ENCODE measurements around the gene HECTD4.
"Not testable (repeated sequence)": the region's sequence is repeated elsewhere in the genome, so short reads cannot be mapped to it uniquely, and the experiment has no call there.

Gene HECTD4

DNA sequence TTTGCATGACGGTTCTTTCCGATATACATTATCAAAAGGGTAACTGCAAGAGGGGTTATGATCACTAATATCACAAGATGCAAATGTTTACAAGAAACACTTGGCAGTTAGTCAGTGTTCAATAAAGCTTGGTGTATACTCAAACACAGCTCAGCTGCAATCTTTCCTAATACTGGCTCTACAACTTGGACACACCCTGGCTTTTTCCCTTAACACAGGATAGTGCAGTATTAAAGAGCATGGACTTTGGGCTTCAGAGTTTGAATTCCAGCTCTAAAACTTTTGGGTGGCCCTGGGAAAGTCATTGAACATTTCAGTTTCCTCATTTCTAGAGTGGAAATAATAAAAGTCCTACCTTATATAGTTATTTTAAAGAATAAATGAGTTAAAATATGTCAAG is 107.0 kb downstream of the HECTD4 start:
- DNase-seq (ENCODE audit: low read depth in 2 of 2), result no peak

DNA sequence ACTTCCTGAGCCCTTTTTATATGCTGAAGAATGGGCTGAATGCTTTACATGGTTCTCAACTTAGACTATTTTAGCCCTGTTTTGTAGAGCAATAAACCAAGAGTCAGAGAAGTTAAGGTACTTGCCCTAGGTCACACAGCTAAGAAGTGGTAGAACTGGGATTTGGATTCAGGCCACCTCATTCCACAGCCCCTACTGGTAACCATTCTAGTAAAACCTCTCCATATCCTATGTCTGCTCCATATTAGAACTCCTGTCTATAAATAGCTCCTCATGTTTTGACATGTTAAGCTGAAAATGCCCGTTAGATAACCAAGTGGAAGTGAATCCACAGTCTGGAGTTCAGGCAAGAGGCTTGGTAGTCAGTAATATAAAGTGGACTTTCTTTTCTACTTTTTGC is 111.6 kb downstream of the HECTD4 start:
- DNase-seq (ENCODE audit: low read depth in 2 of 2), result no peak

DNA sequence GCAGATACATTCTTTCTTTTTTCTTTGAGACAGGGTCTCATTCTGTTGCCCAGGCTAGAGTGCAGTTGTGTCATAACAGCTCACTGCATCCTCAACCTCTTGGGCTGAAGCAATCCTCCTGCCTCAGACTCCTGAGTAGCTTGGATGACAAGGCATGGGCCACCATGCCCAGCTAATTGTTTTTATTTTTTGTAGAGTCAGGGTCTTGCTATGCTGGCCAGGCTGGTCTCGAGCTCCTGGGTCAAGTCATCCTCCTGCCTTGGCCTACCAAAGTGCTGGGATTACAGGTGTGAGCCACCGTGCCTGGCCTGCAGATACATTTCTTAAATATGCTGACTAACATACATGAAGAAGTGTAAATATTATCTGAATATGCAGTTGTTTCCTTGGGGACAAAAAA is 115.8 kb downstream of the HECTD4 start:
- DNase-seq (ENCODE audit: low read depth in 2 of 2), result no peak

DNA sequence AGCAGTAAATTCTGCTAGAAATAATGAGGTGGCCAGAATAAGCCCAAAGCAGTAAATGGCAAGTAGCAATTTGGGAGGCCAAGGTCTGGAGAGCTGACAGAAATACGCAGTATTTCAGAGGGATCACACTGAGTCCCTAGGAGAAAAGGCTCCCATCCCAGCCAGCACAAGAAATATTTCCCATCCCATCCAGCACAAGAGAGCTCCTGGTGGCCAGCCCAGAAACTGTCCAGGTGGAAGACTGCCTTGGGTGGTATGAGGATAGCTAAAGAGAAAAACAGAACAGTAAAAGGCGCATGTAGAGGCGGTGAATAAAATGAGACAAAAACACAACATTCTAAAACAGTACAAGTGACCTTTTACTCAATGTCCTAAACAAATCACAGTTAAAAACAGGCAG is 120.7 kb downstream of the HECTD4 start:
- DNase-seq (ENCODE audit: low read depth in 2 of 2), result no peak

DNA sequence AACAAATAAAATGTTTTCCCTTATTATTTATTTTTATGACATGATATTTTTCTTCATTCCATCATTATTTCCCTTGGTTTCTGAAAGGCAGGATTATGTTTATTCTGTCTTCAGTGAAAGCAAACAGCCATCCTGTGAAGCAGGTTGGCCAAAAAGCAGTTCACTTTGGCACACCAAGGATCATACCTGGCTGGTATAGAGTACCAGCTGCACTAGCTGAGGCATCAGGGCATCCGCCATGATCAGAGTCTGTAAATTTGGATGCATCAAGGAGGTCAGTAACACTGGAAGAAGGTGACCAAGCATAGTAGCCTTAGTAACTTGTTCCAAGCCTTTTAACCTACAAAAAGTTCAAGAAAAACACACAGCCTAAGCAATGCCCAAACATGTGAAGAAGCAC is 123.3 kb downstream of the HECTD4 start:
- no peak for DNase-seq (ENCODE audit: low read depth in 2 of 2)

DNA sequence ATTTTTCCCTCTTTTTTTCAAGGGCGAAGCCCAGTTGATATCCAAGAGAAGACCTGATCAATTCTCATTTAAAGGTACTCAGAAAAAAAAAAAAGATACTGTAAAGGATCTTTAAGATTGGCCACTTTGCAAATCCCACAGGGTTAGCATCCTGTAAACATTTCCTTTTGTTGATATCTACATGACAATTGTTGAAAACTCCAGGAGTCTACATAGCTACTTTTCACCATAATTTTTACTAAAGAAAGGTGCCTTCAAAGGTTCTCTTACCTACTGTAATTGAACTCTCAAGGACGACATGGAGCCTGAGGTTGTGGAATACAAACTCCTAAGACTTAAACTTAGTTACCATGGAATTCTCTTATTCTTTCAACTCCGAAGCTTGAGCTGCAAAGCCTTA is 125.5 kb downstream of the HECTD4 start:
- DNase-seq (ENCODE audit: low read depth in 2 of 2), result no peak

DNA sequence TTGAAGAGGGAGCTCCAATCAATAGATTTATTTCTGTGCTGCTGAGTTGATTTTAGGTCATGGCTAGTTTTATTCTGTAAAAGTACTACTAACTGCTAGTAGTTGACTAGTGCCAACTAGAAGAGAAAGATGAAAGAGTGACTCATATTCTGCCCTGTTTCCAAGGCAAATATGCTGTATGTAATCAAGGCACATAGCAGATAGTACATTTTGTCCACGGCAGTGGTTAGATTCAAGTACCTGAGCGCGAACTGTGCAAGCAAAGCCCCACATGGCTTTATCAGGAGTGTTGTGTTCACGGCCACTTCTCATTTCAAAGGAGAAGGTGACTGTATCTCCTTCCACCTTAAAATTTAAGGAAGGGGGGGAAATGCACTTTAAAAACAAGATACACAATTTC is 130.0 kb downstream of the HECTD4 start:
- no peak for DNase-seq (ENCODE audit: low read depth in 2 of 2)

DNA sequence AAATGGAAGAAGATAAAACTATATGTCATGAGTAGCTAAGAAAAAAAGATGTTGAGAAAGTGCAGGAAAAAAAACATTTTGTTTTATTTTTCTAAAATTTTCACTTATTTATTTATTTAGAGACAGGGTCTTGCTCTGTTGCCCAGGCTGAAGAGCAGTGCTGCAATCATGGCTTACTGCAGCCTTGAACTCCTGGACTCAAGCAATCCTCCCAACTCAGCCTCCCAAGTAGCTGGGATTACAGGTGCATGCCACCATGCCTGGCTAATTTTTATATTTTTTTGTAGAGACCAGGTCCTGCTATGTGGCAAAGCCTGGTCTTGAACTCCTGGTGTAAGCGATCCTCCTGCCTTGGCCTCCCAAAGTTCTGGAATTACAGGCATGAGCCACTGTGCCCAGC is 137.3 kb downstream of the HECTD4 start:
- DNase-seq (ENCODE audit: low read depth in 2 of 2), result not testable (repeated sequence)

DNA sequence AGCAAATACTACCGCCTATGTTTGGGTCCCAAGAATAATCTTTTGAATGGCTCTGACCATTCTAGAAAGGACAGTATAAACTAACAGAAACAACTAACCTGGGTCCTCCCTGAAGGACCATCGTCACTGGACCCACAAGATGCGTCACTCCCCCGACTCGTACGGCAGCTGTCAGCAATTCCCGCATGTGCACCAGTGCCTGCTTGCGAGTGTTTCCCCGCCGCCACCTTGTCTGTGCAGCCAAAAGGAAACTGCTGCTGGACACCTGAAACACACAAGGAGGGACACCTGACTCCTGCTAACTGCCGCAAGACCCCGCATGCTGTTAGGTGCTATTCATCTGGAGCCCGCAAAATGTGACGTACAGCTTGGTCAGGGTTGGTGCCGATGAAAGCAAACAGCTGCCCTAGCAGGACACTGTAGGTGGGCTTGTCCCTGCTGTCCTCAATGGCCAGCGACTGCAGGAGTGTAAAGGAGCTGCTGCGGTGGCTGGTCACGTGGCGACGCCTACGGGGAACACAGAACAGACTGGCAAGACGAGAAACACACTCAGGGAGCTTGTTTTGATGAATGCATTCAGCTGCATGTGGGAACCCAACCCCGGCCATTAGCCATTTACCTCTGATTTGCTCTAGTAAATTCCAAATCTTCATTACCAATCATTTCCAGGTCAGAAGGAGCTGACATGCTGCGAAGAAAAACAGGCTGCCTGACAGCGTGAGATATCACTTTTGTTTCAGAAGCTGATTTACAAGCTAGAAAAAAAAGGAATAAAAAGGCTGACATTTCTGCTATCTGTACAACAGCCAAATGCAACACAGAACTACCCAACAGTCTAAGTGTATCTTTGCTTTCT is 138.7 kb downstream of the HECTD4 start:
- DNase-seq (ENCODE audit: low read depth in 2 of 2), result no peak

DNA sequence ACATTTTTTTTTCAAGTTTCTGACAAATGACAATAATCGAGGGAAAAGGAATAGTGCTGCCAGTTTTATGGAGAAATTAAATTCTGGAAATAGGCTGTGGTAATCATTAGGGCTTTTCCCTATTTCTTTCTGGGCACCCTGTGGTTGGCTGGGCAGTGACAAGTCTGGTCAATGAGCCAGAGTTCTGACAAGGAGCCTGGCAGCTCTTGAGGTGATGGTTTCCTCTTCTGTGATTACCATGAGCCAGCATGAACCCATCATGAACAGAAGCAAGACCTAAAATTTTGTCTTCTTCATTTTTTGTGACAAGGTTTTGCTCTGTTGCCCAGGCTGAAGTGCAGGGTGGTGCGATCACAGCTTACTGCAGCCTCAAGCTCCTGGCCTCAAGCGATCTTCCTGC is 141.1 kb downstream of the HECTD4 start:
- no peak for DNase-seq (ENCODE audit: low read depth in 2 of 2)

DNA sequence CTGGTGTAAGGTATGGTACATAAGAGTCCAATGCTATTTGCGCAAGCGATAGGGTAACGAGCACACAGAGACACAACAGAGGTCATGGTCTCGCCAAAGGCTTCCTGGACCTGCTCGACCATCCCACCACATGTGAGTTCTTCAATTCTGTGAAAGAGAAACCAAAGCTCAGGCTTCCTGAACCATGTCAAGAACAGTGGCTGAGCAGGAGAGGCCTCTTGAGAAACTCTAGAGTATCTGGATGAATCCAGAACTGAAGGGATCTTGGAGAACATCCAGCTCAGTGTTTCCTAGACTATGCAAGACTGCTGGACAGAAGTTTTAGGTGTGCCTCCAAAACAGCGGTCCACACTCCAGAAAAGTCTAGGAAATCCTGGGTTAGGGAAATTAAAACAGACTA is 142.3 kb downstream of the HECTD4 start:
- no peak for DNase-seq (ENCODE audit: low read depth in 2 of 2)

DNA sequence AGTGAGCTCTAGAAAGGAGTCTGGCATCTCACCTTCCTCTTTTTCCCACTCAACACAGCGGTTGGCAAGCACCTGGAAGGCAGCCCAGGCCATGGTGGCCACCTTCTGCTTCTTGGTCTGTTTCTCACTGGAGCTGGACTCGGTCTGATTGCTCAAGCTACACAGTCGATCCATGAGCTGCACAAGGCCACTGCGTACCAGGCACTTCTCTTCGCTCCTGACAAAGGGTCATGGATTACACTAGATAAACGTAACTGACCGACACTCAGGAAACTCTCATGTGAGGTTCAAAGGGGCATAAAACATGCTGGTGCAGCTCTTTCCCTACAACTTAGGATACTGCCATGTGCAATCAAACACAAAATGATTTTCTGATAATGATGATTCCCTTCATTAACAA is 143.2 kb downstream of the HECTD4 start:
- no peak for DNase-seq (ENCODE audit: low read depth in 2 of 2)

DNA sequence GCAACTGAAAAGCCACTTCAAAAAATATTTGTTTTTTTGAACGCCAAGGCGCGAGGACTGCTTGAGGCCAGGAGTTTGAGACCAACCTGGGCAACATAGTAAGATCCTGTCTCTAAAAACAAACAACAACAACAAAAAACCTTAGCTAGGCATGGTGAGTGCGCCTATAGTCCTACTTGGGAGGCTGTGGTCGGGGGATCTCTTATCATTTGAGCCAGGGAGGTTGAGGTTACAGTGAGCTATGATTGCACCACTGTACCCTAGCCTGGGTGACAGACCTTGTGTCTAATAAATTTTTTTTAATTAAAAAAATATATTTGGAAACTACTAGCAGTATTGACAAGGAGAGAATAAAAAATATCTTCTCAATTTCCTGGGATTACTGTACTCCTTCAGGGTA is 143.8 kb downstream of the HECTD4 start:
- no peak for DNase-seq (ENCODE audit: low read depth in 2 of 2)

DNA sequence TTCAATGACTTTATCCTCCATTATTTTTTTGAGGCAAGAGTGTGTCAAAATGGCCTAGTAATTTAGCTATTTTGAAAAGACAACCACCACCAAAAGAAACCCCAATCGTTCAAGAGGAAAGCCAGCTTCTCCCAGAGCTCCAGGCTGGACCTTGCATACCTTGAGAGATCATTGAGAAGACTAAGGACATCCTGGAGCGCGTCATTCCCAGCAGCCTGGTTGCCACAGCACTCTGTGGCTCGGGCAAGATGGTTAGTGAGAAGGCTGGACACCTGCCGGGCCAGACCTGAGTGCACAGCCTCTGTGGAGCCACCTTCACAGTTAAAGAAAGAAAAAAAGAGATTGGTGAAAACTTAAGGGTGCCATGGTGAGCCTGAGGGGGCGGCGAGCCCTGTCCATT is 145.4 kb downstream of the HECTD4 start:
- DNase-seq (ENCODE audit: low read depth in 2 of 2), result no peak

DNA sequence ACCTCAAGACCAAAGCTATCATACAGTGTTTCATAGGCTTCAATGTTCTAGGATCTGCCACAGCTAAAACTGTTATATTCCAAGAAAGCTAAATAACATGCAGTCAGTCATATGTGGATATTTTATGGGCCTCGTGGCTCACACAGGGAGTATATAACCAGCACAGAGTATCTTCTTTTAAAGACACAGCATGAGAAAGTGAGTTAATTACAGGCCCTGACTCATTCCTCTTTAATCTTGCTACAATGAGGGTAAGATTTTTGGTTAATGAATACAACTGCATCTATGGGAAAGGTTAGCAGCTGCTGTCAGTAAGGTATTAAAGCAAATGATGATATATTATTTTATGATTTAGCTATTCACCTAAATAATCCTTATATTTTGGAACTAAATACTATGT is 145.8 kb downstream of the HECTD4 start:
- no peak for DNase-seq (ENCODE audit: low read depth in 2 of 2)

DNA sequence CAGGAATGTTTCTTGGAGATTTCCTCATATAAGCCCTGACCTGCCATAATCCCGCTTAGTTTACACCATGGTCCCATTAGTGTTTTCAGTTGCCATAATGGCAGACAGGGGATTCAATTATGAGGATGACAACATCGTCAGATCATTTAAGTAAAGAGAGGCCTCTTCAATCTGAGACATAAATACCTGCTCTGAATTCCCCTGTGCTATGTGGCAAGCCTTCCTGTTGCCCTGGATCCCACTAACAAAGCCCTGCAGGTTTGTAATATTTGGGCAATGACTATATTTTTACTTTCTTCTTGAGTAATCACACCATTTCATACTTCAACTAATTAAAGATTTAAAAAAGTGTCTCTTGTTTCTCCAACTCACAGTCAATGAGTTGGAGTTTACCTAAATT is 147.9 kb downstream of the HECTD4 start:
- DNase-seq (ENCODE audit: low read depth in 2 of 2), result no peak

DNA sequence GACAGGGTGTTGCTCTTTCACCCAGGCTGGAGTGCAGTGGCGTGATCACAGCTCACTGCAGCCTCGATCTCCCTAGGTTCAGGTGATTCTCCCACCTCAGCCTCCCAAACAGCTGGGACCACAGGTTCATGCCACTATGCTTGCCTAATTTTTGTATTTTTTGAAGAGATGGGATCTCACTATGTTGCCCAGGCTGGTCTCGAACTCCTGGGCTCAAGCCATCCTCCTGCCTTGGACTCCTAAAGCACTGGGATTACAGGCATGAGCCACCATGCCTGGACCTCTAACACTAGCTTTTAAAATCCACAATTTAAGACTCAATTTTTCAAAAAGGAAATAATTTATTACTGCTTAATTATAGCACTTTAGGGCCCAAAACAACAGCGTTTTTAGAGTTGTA is 149.0 kb downstream of the HECTD4 start:
- no peak for DNase-seq (ENCODE audit: low read depth in 2 of 2)

DNA sequence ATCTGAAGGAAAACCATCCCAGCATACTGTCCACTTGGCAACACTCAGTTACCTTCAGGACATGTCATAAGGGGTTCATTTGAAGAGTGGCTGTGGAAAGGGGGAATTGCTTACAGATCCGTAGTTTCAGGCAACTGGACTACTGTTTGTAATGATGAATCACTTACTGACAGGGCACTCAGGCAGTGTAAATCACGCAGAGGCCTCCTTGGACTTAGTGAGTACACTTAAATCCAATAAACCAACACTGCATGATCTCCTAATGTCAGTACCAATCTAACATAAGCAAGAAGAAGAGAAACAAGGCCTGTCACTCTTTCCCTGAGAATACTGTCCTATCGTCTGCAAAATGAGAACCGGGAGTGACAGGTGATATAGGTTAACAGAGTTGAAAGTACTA is 152.1 kb downstream of the HECTD4 start:
- DNase-seq (ENCODE audit: low read depth in 2 of 2), result no peak

DNA sequence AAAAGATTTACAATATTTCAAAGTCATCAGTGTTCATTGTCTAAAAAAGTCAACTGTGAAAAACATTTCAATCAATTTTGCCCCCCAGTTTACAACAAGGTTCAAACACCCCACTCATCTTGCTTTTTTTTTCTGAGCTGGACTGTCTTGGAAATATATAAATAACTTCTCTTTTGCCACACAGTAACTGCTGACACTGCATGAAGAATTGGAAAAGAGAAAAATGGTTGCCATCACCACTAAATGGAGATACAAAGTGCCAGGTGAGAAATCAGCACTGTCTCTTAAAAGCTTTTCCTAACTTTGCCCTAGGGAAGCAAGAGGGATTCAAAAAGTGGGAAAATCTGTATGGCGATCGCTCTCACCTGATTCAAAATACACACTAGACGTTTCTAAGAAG is 155.5 kb downstream of the HECTD4 start:
- DNase-seq (ENCODE audit: low read depth in 2 of 2), result no peak

DNA sequence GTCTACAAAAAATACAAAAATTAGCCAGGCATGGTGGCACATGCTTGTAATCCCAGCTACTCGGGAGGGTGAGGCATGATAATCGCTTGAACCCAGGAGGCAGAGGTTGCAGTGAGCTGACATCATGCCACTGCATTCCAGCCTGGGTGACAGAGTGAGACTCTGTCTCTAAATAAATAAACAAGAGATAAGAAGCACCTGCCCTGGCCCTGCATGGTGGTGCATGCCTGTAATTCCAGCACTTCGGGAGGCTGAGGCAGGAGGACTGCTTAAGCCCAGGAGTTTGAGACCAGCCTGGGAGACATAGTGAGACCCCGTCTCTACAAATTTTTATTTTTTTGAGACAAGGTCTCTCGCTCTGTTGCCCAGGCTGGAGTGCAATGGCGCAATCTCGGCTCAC is 161.6 kb downstream of the HECTD4 start:
- not testable (repeated sequence) for DNase-seq (ENCODE audit: low read depth in 2 of 2)

DNA sequence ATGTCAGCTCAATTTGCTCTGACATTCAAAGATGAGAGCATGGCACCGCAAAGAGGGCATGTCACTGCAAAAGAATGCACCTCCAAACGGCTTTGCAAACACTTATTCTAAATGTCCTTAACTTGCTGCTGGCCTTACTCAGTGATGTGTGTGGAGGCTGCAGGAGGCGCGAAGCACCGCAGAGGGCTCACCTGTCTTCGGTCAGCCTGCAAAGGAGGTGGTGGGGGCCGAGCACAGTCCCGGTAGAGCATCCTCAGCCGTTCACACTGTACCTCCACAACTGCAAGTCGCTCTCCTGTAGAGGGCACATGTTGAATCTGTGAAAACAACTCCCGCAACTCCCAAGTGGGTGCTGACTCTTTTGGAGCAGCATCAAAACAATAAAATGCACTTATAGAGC is 163.0 kb downstream of the HECTD4 start:
- no peak for DNase-seq (ENCODE audit: low read depth in 2 of 2)

DNA sequence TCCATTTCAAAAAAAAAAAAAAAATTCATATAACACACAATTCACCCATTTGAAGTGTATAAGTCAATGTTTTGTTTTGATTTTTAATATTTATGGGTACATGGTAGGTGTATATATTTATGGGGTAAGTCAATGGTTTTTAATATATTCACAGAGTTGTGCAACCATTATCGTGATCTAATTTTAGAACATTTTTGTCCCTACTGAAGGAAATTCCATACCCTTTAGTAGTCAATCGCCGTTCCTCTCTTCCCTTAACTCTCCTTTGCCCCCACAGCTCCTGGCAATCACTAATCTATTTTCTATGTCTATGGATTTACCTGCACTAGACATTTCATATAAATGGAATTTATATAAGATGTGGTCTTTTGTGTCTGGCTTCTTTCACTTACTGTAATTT is 164.1 kb downstream of the HECTD4 start:
- DNase-seq (ENCODE audit: low read depth in 2 of 2), result no peak

DNA sequence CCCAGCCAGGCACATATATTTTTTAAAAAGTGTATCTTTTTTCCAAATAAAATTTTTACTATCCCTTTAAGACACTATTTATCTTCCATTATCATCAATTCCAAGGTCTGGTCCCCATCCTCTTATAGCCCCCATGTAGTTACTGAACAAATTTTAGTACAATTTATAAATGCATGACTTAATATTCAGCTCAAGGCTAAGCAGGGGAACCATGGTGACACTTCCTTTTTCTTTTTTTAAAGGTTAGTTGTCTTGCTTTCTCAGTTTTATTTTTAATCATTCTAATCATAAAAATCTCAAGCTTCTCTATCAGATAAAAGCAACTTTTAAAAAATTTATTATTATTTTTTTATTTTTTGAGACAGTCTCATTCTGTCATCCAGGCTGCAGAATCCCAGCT is 164.6 kb downstream of the HECTD4 start:
- DNase-seq (ENCODE audit: low read depth in 2 of 2), result no peak

DNA sequence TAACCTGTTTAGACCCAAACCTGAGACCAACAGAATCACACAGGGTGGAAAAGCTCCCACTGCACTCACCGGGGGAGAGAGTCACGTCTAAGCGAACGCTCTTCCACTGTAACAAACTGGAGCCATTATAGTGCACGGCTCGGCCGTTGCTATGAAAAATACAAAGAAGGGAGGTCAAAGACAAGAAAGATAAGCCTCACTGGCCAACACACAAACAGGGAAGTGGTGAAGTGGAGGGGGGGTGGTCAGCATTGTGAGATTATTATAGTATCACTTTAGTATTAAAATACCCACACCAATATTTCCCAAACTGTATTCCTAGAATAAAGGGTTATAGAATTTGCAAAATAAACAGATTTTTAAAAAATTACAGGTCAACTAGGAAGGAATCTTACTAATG is 166.0 kb downstream of the HECTD4 start:
- DNase-seq (ENCODE audit: low read depth in 2 of 2), result no peak

Data from stimulated activated CD4-positive, alpha-beta T cell treated with anti-CD3 and anti-CD28 coated beads, Interleukin-1b, Interleukin-23, amount 100 ng/mL, for 1 hour (primary cell).